Ishikawa (cell line): Measurements from ENCODE around the gene RPS6KA4.

Source experiments
- CEBPB ChIP-seq: IDR thresholded peaks from 2 replicates; pipeline ENCODE4 v1.6.1; 2012
- CREB1 ChIP-seq: IDR thresholded peaks from 2 replicates; pipeline ENCODE4 v1.6.1; 2012; ENCODE audit warnings: low read depth
- EGR1 ChIP-seq: IDR thresholded peaks from 2 replicates; pipeline ENCODE4 v1.6.1; 2012
- EP300 ChIP-seq: IDR thresholded peaks from 2 replicates; pipeline ENCODE4 v1.6.1; 2012; ENCODE audit warnings: borderline replicate concordance
- FOXM1 ChIP-seq: IDR thresholded peaks from 2 replicates; pipeline ENCODE4 v1.6.1; 2012; ENCODE audit warnings: low read depth, borderline replicate concordance
- NFIC ChIP-seq: IDR thresholded peaks from 2 replicates; pipeline ENCODE4 v1.6.1; 2012
- RAD21 ChIP-seq: IDR thresholded peaks from 2 replicates; pipeline ENCODE4 v1.6.1; 2012; ENCODE audit warnings: low read depth
- TAF1 ChIP-seq: IDR thresholded peaks from 2 replicates; pipeline ENCODE4 v1.6.1; 2012; ENCODE audit warnings: low read depth, mild to moderate bottlenecking
- TCF12 ChIP-seq: IDR thresholded peaks from 2 replicates; pipeline ENCODE4 v1.6.1; 2012; ENCODE audit warnings: low read depth
- TEAD4 ChIP-seq: IDR thresholded peaks from 2 replicates; pipeline ENCODE4 v1.6.1; 2012
- YY1 ChIP-seq: IDR thresholded peaks from 2 replicates; pipeline ENCODE4 v1.6.1; 2012; ENCODE audit warnings: low read depth
- ZBTB7A ChIP-seq: IDR thresholded peaks from 2 replicates; pipeline ENCODE4 v1.6.1; 2012; ENCODE audit warnings: low read depth
- TF ChIP-seq, protein P1 (sequence below): IDR thresholded peaks from 2 replicates; pipeline ENCODE4 v1.6.1; 2012
- TF ChIP-seq, protein P2 (sequence below): IDR thresholded peaks from 2 replicates; pipeline ENCODE4 v1.6.1; 2012; ENCODE audit warnings: low read depth, mild to moderate bottlenecking
- TF ChIP-seq, protein P3 (sequence below): IDR thresholded peaks from 2 replicates; pipeline ENCODE4 v1.6.1; 2012

The RPS6KA4 gene

DNA sequence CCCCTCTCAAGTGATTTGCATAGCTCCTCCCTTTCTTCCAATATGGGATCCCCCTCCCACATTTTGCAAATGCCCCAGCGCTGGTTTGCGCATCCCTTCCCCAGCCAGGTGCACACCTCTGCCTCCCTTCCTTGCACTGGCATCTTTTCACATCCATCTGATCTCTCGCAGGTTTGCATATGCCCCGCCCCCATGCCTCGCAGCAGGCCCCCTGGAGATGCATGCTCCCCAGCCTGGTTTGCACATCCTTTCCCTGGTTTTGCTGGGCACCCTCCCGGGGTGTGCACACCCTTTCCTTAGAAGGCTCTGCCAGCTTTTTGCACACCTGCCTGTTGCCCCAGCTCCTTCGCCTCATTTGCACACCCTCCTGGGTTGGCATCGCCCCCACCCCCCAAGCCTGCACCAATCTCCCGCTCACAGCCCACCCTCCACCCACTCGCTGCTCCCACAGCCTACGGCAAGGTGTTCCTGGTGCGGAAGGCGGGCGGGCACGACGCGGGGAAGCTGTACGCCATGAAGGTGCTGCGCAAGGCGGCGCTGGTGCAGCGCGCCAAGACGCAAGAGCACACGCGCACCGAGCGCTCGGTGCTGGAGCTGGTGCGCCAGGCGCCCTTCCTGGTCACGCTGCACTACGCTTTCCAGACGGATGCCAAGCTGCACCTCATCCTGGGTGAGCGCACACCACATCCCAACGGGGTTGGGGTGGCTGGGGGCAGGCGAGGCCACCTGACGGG is 917 bp downstream of the RPS6KA4 start:
- TF ChIP-seq, protein P1, sequence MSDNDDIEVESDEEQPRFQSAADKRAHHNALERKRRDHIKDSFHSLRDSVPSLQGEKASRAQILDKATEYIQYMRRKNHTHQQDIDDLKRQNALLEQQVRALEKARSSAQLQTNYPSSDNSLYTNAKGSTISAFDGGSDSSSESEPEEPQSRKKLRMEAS = no peak

DNA sequence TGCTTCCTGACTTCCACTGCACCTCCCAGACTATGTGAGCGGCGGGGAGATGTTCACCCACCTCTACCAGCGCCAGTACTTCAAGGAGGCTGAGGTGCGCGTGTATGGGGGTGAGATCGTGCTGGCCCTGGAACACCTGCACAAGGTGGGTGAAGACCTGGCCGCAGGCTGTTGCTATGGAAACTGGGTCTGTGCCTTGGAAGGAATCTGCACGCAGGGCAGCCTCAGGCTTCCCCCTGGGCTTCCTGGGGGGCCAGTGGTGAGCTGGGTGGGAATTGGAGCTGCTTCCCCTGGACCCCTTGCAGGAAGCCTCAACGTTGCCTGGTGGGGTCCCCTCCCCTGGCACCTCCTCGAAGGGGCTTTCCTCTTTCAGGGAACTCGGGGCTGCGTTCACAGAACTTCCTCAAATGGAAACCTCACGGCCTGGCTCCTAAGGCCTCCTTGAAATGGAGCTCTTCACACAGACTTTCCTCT is 1.5 kb downstream of the RPS6KA4 start:
- TF ChIP-seq ZBTB7A (no peak), FOXM1 (no peak), YY1 (no peak), RAD21 (no peak), TCF12 (no peak), TAF1 (no peak), EP300 (no peak), EGR1 (no peak), TEAD4 (no peak), CEBPB (no peak)
- TF ChIP-seq, protein P2, sequence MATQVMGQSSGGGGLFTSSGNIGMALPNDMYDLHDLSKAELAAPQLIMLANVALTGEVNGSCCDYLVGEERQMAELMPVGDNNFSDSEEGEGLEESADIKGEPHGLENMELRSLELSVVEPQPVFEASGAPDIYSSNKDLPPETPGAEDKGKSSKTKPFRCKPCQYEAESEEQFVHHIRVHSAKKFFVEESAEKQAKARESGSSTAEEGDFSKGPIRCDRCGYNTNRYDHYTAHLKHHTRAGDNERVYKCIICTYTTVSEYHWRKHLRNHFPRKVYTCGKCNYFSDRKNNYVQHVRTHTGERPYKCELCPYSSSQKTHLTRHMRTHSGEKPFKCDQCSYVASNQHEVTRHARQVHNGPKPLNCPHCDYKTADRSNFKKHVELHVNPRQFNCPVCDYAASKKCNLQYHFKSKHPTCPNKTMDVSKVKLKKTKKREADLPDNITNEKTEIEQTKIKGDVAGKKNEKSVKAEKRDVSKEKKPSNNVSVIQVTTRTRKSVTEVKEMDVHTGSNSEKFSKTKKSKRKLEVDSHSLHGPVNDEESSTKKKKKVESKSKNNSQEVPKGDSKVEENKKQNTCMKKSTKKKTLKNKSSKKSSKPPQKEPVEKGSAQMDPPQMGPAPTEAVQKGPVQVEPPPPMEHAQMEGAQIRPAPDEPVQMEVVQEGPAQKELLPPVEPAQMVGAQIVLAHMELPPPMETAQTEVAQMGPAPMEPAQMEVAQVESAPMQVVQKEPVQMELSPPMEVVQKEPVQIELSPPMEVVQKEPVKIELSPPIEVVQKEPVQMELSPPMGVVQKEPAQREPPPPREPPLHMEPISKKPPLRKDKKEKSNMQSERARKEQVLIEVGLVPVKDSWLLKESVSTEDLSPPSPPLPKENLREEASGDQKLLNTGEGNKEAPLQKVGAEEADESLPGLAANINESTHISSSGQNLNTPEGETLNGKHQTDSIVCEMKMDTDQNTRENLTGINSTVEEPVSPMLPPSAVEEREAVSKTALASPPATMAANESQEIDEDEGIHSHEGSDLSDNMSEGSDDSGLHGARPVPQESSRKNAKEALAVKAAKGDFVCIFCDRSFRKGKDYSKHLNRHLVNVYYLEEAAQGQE = no peak
- TF ChIP-seq, protein P1 = no peak
- TF ChIP-seq, protein P3, sequence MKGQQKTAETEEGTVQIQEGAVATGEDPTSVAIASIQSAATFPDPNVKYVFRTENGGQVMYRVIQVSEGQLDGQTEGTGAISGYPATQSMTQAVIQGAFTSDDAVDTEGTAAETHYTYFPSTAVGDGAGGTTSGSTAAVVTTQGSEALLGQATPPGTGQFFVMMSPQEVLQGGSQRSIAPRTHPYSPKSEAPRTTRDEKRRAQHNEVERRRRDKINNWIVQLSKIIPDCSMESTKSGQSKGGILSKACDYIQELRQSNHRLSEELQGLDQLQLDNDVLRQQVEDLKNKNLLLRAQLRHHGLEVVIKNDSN = no peak

DNA sequence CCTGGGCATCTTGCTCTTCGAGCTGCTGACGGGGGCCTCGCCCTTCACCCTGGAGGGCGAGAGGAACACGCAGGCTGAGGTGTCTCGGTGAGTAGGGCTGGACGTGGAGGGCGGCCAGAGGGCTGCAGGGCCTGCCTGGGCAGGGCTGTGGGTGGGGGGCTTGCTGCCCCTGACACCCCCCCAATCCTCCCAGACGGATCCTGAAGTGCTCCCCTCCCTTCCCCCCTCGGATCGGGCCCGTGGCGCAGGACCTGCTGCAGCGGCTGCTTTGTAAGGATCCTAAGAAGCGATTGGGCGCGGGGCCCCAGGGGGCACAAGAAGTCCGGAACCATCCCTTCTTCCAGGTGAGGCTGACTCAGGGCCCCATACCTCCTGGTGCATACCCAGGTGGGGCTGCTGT is 2.7 kb downstream of the RPS6KA4 start:
- TF ChIP-seq EGR1 = no peak
- TF ChIP-seq FOXM1 = no peak
- TF ChIP-seq NFIC = no peak
- TF ChIP-seq RAD21 = no peak

DNA sequence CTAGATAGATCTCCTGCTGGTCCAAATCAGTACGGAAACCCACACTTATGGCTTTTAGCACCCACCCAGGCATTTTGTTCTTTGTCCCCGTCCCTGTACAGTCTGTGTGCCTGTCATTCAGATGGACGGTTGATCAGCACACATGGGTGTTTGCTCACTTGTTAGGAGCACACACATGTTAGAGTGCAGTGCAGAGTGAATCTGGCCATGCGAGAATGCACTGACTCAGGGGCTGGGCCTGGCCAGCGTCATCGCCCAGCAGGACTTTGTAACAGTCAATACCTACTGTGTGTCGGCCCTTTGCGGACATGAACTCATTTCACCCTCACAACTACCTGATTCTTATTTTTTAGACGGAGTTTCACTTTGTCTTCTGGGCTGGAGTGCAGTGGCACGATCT is 3.4 kb downstream of the RPS6KA4 start:
- TF ChIP-seq RAD21 = no peak
- no peak for TF ChIP-seq ZBTB7A
- TF ChIP-seq CREB1 = no peak
- no peak for TF ChIP-seq EGR1
- no peak for TF ChIP-seq NFIC
- TF ChIP-seq TEAD4 = no peak
- TF ChIP-seq, protein P1 = no peak
- TF ChIP-seq, protein P2 = no peak
- TF ChIP-seq EP300 = no peak
- TF ChIP-seq YY1 = no peak
- TF ChIP-seq, protein P3 = no peak
- no peak for TF ChIP-seq TCF12
- TF ChIP-seq TAF1 = no peak
- TF ChIP-seq FOXM1 = no peak
- no peak for TF ChIP-seq CEBPB

DNA sequence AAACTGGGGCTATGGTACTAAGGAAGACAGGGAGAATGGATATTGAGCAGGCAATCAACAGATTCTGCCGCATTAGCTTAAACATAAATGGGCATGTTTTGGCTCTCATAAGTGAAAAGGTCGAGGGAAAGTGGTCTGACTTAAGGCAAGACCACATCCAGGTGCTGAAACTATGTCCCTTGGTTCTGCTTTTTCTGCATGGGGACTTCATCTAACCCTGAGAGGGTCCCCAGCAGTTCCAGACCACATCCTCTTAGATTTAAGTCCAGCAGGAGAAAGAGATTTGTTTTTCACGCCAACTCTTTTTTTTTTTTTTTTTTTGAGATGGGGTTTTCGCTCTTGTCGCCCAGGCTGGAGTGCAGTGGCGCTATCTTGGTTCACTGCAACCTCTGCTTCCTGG is 5.5 kb downstream of the RPS6KA4 start:
- TF ChIP-seq ZBTB7A (no peak), TCF12 (no peak), NFIC (no peak), FOXM1 (no peak), RAD21 (no peak), CEBPB (no peak), EP300 (no peak), CREB1 (no peak)
- TF ChIP-seq, protein P2 = no peak
